ENCODE results near the gene TRIM39. TPM values are rescaled to one million over a fixed set of nuclear protein-coding genes. Genes with fewer than 3 reads are reported as not detected.
A peak's percentile ranks its signal among the peaks of the same experiment; 100 is the strongest.

TRIM39 gene
- total and polyA plus RNA-seq, 9 of the 15 experiments (the other 6 are each of a cell fraction or from before 2014, with no cell fraction given): 5.6 to 17.7 (median 12.8) TPM

DNA sequence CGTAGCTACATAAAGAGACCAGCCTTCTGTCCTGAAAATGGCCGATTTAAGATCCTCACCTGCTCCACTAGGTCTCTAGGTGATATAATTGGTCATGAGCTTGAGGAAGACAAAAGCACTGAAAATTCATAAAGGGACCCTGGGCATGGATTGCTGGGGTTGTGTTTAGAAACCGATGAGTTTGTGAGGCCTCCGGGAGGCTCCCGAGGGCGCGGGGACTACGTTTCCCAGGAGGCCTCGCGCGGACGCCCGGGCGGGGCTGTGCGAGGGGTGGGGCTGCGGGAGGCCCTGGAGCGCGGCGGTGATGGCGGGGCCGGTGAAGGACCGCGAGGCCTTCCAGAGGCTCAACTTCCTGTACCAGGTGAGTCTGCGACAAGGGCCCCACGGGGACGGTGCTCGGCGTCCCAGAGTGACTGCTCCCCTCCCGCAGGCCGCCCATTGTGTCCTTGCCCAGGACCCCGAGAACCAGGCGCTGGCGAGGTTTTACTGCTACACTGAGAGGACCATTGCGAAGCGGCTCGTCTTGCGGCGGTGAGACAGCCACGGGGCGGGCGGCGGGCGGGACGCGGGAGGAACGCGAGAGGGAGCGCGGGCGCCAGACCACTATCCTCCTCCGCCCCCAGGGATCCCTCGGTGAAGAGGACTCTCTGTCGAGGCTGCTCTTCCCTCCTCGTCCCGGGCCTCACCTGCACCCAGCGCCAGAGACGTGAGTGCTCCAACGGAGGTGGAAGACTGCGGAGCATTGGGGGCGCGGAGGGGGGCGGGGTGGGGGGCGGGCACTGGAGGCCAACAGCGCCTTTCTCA is 18.3 kb downstream of the TRIM39 start, which contains the start of gene RPP21 (continued):
- TF ChIP-seq HOMEZ (CRISPR knock-in tag; IDR thresholded peaks at IDR 0.05) (peak; percentile 72; the same call in 1 of the 2 replicates), GABPB1 (CRISPR knock-in tag; IDR thresholded peaks at IDR 0.05) (peak; percentile 78; the same call in 1 of the 2 replicates), ATF4 (CRISPR knock-in tag; IDR thresholded peaks at IDR 0.05) (no peak), ZFX (CRISPR knock-in tag; IDR thresholded peaks at IDR 0.05) (peak; percentile 95), GMEB1 (CRISPR knock-in tag; IDR thresholded peaks at IDR 0.05) (peak; percentile 82), CXXC5 (CRISPR knock-in tag; IDR thresholded peaks at IDR 0.05) (peak; percentile 84), ARHGAP35 (IDR thresholded peaks at IDR 0.05; ENCODE audit: partially characterized antibody) (no peak), ETV1 (tag; conservative IDR thresholded peaks at IDR 0.05; ENCODE audit: low read depth) (peak; percentile 47; the same call in 1 of the 2 replicates), SIN3B (IDR thresholded peaks at IDR 0.05; ENCODE audit: low read depth) (peak; percentile 46; the same call in 1 of the 2 replicates), ZNF395 (CRISPR knock-in tag; IDR thresholded peaks at IDR 0.05) (peak; percentile 84), MYBL2 (IDR thresholded peaks at IDR 0.05; ENCODE audit: low read depth) (no peak), MYBL2 (CRISPR knock-in tag; IDR thresholded peaks at IDR 0.05; ENCODE audit: borderline replicate concordance) (no peak)
- TF ChIP-seq, protein P1, sequence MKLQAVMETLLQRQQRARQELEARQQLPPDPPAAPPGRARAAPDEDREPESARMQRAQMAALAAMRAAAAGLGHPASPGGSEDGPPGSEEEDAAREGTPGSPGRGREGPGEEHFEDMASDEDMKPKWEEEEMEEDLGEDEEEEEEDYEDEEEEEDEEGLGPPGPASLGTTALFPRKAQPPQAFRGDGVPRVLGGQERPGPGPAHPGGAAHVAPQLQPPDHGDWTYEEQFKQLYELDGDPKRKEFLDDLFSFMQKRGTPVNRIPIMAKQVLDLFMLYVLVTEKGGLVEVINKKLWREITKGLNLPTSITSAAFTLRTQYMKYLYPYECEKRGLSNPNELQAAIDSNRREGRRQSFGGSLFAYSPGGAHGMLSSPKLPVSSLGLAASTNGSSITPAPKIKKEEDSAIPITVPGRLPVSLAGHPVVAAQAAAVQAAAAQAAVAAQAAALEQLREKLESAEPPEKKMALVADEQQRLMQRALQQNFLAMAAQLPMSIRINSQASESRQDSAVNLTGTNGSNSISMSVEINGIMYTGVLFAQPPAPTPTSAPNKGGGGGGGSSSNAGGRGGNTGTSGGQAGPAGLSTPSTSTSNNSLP (IDR thresholded peaks at IDR 0.05; ENCODE audit: borderline replicate concordance, low read depth, low read length): no peak
- TF ChIP-seq, protein P2, sequence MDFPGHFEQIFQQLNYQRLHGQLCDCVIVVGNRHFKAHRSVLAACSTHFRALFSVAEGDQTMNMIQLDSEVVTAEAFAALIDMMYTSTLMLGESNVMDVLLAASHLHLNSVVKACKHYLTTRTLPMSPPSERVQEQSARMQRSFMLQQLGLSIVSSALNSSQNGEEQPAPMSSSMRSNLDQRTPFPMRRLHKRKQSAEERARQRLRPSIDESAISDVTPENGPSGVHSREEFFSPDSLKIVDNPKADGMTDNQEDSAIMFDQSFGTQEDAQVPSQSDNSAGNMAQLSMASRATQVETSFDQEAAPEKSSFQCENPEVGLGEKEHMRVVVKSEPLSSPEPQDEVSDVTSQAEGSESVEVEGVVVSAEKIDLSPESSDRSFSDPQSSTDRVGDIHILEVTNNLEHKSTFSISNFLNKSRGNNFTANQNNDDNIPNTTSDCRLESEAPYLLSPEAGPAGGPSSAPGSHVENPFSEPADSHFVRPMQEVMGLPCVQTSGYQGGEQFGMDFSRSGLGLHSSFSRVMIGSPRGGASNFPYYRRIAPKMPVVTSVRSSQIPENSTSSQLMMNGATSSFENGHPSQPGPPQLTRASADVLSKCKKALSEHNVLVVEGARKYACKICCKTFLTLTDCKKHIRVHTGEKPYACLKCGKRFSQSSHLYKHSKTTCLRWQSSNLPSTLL (IDR thresholded peaks at IDR 0.05): no peak
